ENCODE results near the gene CBARP.

The CBARP gene

GRCh38 chr19:1183543-1184172 lies 54.1 kb downstream of the CBARP start:
- Histone ChIP-seq H3K9me3 (ENCODE audit: low read depth, low read length) (no peaks in the 10 kb centered on the region), H3K36me3 (ENCODE audit: insufficient read depth, low read length) (no peaks in the 10 kb centered on the region), H3K4me3 (no peak overlapping the region), H3K27ac (no peak overlapping the region), H3K9ac (ENCODE audit: insufficient read length) (no peak overlapping the region)
- TF ChIP-seq FOXP2 (optimal IDR thresholded peaks at IDR 0.05; ENCODE audit: control extremely low read depth, extremely low read length, insufficient read depth) (no peak), EZH2 (IDR thresholded peaks at IDR 0.05) (no peak), POLR2AphosphoS5 (IDR thresholded peaks at IDR 0.05; ENCODE audit: borderline replicate concordance, low read depth, low read length) (no peak)
- no peak for DNase-seq (ENCODE audit: low read depth, low spot score)

DNA sequence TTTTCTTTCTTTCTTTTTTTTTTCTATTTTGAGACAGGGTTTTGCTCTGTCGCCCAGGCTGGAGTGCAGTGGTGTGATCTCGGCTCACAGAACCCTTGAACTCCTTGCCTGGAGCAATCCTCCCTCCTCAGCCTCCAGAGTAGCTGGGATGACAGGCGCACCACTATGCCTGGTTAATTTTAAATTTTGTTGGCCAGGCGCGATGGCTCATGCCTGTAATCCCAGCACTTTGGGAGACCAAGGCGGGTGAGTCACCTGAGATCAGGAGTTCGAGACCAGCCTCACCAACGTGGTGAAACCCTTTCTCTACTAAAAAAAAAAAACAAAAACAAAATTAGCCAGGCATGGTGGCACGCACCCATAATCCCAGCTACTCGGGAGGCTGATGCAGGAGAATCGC lies 55.1 kb downstream of the CBARP start:
- DNase-seq (ENCODE audit: low read depth, low spot score) = no peak
- Histone ChIP-seq H3K36me3 (ENCODE audit: insufficient read depth, low read length) (no peaks in the 10 kb centered on the region), H3K9ac (ENCODE audit: insufficient read length) (no peak overlapping the region), H3K9me3 (ENCODE audit: low read depth, low read length) (no peaks in the 10 kb centered on the region), H3K4me3 (no peak overlapping the region), H3K27ac (no peak overlapping the region)
- no peak for TF ChIP-seq FOXP2 (optimal IDR thresholded peaks at IDR 0.05; ENCODE audit: control extremely low read depth, extremely low read length, insufficient read depth)
- TF ChIP-seq POLR2AphosphoS5 (IDR thresholded peaks at IDR 0.05; ENCODE audit: borderline replicate concordance, low read depth, low read length) = no peak
- TF ChIP-seq EZH2 (IDR thresholded peaks at IDR 0.05) = no peak

- no peaks in the 10 kb centered on the region for H3K9me3 ChIP-seq (ENCODE audit: low read depth, low read length)
- no peaks in the 10 kb centered on the region for H3K36me3 ChIP-seq (ENCODE audit: insufficient read depth, low read length)
- no peak overlapping the region for H3K9ac ChIP-seq (ENCODE audit: insufficient read length)
- DNase-seq (ENCODE audit: low read depth, low spot score) = no peak
- H3K4me3 ChIP-seq = no peak overlapping the region
- TF ChIP-seq POLR2AphosphoS5 (IDR thresholded peaks at IDR 0.05; ENCODE audit: borderline replicate concordance, low read depth, low read length) (no peak), FOXP2 (optimal IDR thresholded peaks at IDR 0.05; ENCODE audit: control extremely low read depth, extremely low read length, insufficient read depth) (no peak), EZH2 (IDR thresholded peaks at IDR 0.05) (no peak)
- no peak overlapping the region for H3K27ac ChIP-seq
Observed at GRCh38 chr19:1182068-1182467, 55.7 kb downstream of the CBARP start.

- no peak for DNase-seq (ENCODE audit: low read depth, low spot score)
- Histone ChIP-seq H3K4me3 (no peak overlapping the region), H3K27ac (no peak overlapping the region), H3K9ac (ENCODE audit: insufficient read length) (no peak overlapping the region), H3K9me3 (ENCODE audit: low read depth, low read length) (no peaks in the 10 kb centered on the region), H3K36me3 (ENCODE audit: insufficient read depth, low read length) (no peaks in the 10 kb centered on the region)
- TF ChIP-seq POLR2AphosphoS5 (IDR thresholded peaks at IDR 0.05; ENCODE audit: borderline replicate concordance, low read depth, low read length) (no peak), EZH2 (IDR thresholded peaks at IDR 0.05) (no peak), FOXP2 (optimal IDR thresholded peaks at IDR 0.05; ENCODE audit: control extremely low read depth, extremely low read length, insufficient read depth) (no peak)
Observed at GRCh38 chr19:1181606-1182005, 56.2 kb downstream of the CBARP start.
